ENCODE measurements around the gene NOTCH4.

DNA sequence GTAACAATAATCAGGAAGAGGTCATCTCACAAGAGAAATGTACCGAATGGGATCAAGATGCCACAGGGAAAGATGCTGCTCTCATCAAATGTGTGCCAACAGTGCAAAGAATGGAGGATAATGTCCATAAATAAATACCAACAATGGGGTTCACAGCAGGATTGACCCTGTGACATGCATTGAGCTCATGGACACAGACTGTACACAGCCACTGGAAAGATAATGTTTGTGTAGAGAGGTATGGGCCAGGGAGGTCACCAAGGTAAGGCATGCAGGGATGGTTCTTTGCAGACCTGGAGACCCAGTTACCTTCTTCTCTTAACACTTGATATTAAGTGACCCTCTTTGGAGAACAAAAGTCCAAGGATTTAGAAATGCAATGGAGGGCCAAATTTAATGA is 49.5 kb downstream of the NOTCH4 start:
- TF ChIP-seq MCM3 (IDR thresholded peaks at IDR 0.05), result no peak
- TF ChIP-seq, protein P1, sequence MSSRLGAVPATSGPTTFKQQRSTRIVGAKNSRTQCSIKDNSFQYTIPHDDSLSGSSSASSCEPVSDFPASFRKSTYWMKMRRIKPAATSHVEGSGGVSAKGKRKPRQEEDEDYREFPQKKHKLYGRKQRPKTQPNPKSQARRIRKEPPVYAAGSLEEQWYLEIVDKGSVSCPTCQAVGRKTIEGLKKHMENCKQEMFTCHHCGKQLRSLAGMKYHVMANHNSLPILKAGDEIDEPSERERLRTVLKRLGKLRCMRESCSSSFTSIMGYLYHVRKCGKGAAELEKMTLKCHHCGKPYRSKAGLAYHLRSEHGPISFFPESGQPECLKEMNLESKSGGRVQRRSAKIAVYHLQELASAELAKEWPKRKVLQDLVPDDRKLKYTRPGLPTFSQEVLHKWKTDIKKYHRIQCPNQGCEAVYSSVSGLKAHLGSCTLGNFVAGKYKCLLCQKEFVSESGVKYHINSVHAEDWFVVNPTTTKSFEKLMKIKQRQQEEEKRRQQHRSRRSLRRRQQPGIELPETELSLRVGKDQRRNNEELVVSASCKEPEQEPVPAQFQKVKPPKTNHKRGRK (tag; IDR thresholded peaks at IDR 0.05), result no peak
- TF ChIP-seq HDGF (IDR thresholded peaks at IDR 0.05), result no peak
- no peak for TF ChIP-seq MXI1 (IDR thresholded peaks at IDR 0.05; ENCODE audit: low read depth, low read length)
- TF ChIP-seq, protein P2, sequence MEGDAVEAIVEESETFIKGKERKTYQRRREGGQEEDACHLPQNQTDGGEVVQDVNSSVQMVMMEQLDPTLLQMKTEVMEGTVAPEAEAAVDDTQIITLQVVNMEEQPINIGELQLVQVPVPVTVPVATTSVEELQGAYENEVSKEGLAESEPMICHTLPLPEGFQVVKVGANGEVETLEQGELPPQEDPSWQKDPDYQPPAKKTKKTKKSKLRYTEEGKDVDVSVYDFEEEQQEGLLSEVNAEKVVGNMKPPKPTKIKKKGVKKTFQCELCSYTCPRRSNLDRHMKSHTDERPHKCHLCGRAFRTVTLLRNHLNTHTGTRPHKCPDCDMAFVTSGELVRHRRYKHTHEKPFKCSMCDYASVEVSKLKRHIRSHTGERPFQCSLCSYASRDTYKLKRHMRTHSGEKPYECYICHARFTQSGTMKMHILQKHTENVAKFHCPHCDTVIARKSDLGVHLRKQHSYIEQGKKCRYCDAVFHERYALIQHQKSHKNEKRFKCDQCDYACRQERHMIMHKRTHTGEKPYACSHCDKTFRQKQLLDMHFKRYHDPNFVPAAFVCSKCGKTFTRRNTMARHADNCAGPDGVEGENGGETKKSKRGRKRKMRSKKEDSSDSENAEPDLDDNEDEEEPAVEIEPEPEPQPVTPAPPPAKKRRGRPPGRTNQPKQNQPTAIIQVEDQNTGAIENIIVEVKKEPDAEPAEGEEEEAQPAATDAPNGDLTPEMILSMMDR (IDR thresholded peaks at IDR 0.05 in 2 of 3, conservative IDR thresholded peaks at IDR 0.05 in 1 of 3; ENCODE audit: insufficient read depth in 2 of 3, low read depth in 1 of 3, low read length in 3 of 3), result no peak
- no peak for TF ChIP-seq KDM5B (IDR thresholded peaks at IDR 0.05; ENCODE audit: insufficient replicate concordance, low read depth, low read length)
- no peak for TF ChIP-seq ZNF830 (CRISPR knock-in tag; IDR thresholded peaks at IDR 0.05)
- no peak for TF ChIP-seq POLR2A (conservative IDR thresholded peaks at IDR 0.05)

Data from K562 (cell line).